T-helper 2 cell treated with Interferon-gamma antibody and Interleukin-4, amounts not matched to agents 5 μg/mL and 100 μg/mL, for 36 hours (primary cell): Measurements from ENCODE around the gene PIH1D1.
A peak's percentile ranks its signal among the peaks of the same experiment; 100 is the strongest.
"Not testable (repeated sequence)": the region's sequence is repeated elsewhere in the genome, so short reads cannot be mapped to it uniquely, and the experiment has no call there.

Experiments
- DNase-seq: peaks from one replicate; pipeline ENCODE4 v3.0.0; 2021; ENCODE audit warnings: low spot score
- H3K27ac Mint-ChIP-seq: one replicate; pipeline ENCODE4 v1.8.0; 2021; ENCODE audit warnings: mild to moderate bottlenecking, mixed read lengths
- H3K27me3 Mint-ChIP-seq: one replicate; pipeline ENCODE4 v1.8.0; 2021; ENCODE audit warnings: low read depth, mixed read lengths
- H3K36me3 Mint-ChIP-seq: one replicate; pipeline ENCODE4 v1.8.0; 2021; ENCODE audit warnings: low read depth, mixed read lengths
- H3K4me1 Mint-ChIP-seq: one replicate; pipeline ENCODE4 v1.8.0; 2021; ENCODE audit warnings: low read depth, mixed read lengths
- H3K4me3 Mint-ChIP-seq: one replicate; pipeline ENCODE4 v1.8.0; 2022; ENCODE audit warnings: mild to moderate bottlenecking, moderate library complexity, mixed read lengths
- H3K9me3 Mint-ChIP-seq: one replicate; pipeline ENCODE4 v1.8.0; 2021; ENCODE audit warnings: mixed read lengths

The PIH1D1 gene

DNA sequence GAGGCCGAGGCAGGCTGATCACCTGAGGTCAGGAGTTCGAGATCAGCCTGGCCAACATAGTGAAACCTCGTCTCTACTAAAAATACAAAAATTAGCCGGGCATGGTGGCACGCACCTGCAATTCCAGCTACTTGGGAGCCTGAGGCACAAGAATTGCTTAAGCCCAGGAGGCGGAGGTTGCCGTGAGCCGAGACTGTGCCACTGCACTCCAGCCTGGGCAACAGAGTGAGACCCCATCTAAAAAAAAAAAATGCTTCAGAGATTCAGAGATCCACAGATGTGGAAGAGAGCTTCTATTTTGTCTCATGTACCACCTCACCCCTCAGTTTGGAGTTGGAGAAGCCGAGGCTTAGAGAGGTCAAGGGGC is 21.9 kb upstream of the PIH1D1 start:
- DNase-seq, H3K9me3 Mint-ChIP-seq, H3K27me3 Mint-ChIP-seq: not testable (repeated sequence)
- H3K27ac Mint-ChIP-seq: peak overlapping the region; percentile 91
- peaks cover 44% of the 10 kb centered on the region for H3K4me1 Mint-ChIP-seq
- H3K36me3 Mint-ChIP-seq: peaks cover 36% of the 10 kb centered on the region
- H3K4me3 Mint-ChIP-seq: peak overlapping the region; percentile 99

DNA sequence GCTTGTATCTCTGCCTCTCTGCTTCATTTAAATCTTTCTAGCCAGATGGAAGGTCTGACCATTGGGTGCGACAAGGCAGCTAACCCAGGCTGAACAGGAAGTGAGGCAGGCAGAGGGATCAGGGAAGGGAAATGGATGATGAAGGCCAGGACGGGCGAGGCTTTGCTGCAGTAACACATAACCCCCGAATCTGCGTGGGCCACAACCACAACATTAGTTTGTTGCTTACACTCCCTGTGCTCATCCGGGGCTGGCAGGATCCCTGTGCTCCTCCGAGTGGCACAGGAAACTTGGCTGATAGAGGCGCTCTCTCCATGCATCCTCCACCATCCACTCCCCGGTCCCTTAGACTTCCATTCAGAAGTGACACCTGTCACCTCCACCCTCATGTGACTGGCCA is 21.3 kb upstream of the PIH1D1 start:
- H3K27me3 Mint-ChIP-seq: no peaks in the 10 kb centered on the region
- peaks cover 36% of the 10 kb centered on the region for H3K36me3 Mint-ChIP-seq
- H3K9me3 Mint-ChIP-seq: no peaks in the 10 kb centered on the region
- no peak for DNase-seq
- H3K4me3 Mint-ChIP-seq: peak overlapping the region; percentile 99
- H3K27ac Mint-ChIP-seq: peak overlapping the region; percentile 91
- H3K4me1 Mint-ChIP-seq: peaks cover 44% of the 10 kb centered on the region

DNA sequence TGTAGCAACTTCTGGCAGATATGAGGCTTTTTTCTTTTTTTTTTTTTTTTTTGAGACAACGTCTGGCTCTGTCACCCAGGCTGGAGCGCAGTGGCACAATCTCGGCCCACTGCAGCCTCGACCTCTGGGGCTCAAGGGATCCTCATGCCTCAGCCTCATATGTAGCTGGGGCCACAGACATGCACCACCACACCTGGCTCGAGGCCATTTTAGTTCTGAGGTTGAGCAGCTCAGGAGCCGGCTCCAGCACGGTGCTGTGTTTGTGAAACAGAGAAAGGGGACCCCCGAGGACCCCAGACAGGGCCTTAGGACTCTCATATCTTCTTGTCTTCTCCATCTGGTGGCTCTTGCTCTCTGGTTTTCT is 19.0 kb upstream of the PIH1D1 start:
- no peaks in the 10 kb centered on the region for H3K27me3 Mint-ChIP-seq
- peak overlapping the region; percentile 63 for H3K4me3 Mint-ChIP-seq
- H3K4me1 Mint-ChIP-seq: peaks cover 38% of the 10 kb centered on the region
- no peaks in the 10 kb centered on the region for H3K9me3 Mint-ChIP-seq
- peaks cover 21% of the 10 kb centered on the region for H3K36me3 Mint-ChIP-seq
- H3K27ac Mint-ChIP-seq: peak overlapping the region; percentile 100
- no peak for DNase-seq

DNA sequence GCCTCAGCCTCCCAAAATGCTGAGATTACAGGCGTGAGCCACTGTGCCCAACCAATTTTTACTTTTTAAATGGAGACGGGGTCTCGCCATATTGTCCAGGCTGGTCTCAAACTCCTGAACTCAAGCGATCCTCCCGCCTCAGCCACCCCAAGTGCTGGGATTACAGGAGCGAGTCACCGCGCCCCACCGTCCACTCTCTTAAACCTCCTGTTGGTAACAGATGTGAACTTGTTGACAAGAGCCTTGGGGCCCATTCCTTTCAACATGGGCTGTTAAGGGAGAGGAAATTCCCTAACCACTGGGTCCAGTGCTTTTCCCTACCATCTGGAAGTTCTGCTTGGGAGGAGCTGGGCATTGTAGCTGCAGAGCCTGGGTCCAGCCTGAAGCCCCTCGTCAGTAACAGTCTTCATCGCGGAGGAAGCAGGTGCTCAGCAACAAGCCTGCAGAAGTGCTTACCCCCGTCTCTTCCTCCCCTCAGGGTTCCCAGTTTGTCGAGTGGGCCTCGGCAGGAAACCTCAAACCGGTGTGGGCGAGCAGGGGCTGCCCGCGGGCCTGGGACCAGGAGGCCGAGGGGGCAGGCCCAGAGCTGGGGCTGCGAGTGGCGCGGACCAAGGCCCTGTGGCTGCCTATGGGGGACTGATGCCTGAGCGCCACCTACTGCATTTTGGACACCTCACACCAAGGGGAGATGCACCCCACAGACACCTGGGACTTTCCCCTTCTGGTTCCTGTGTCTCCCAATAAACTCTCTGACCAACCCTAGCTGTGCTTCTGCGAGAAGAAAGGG is 18.4 kb upstream of the PIH1D1 start:
- Mint-ChIP-seq H3K4me1 (peaks cover 36% of the 10 kb centered on the region), H3K9me3 (no peaks in the 10 kb centered on the region), H3K4me3 (peak overlapping the region; percentile 63), H3K36me3 (peaks cover 19% of the 10 kb centered on the region), H3K27ac (peak overlapping the region; percentile 100), H3K27me3 (no peaks in the 10 kb centered on the region)
- peak; percentile 90 for DNase-seq

DNA sequence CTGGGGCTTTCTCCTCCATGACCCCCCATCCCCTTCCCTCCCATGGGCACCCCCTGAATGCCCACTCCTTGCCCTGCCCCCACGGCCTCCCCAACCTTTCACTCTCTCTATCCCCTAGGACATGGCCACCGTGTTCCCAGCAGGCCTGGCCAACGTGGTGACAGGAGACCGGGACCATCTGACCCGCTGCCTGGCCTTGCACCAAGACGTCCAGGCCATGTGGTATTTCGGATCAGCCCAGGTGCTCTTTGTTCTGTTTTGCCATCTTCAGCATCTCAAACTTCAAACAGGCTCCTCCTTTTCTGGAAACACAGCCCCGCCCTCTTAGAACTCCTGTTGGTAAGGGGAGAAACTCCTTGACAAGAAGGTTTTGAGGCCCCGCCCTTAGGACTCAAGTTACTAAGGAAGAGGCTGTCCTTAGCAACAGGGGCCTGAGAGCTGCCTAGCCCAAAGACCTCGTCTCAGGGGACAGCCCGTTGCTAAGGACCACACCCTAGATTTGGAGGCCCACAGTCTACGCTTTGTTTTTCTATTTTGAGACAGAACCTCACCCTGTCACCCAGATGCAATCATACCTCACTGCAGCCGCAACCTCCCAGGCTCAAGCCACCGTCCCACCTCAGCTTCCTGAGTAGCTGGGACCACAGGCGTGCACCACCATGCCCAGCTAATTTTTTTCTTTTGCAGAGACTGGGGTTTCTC is 17.3 kb upstream of the PIH1D1 start:
- Mint-ChIP-seq H3K36me3 (peaks cover 16% of the 10 kb centered on the region), H3K27me3 (no peaks in the 10 kb centered on the region), H3K4me3 (peak overlapping the region; percentile 90), H3K4me1 (peaks cover 36% of the 10 kb centered on the region), H3K9me3 (no peaks in the 10 kb centered on the region), H3K27ac (peak overlapping the region; percentile 100)
- DNase-seq: peak; percentile 89

DNA sequence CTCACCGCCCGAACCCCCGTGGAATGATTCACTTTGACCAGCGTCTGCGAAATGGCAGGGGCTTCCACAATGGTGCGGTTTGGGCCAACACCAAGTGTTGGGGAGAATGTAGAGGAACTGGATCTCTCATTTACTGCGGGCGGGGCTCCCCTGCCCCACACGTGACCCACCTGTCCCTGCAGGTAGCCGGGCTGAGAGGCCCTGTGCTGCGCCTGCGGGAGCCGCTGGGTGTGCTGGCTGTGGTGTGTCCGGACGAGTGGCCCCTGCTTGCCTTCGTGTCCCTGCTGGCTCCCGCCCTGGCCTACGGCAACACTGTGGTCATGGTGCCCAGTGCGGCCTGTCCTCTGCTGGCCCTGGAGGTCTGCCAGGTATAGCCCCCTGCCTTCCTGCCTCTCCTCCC is 16.6 kb upstream of the PIH1D1 start:
- Mint-ChIP-seq H3K36me3 (peaks cover 16% of the 10 kb centered on the region), H3K27ac (peak overlapping the region; percentile 100), H3K9me3 (no peaks in the 10 kb centered on the region), H3K27me3 (no peaks in the 10 kb centered on the region), H3K4me1 (peaks cover 32% of the 10 kb centered on the region), H3K4me3 (peak overlapping the region; percentile 90)
- DNase-seq: no peak

DNA sequence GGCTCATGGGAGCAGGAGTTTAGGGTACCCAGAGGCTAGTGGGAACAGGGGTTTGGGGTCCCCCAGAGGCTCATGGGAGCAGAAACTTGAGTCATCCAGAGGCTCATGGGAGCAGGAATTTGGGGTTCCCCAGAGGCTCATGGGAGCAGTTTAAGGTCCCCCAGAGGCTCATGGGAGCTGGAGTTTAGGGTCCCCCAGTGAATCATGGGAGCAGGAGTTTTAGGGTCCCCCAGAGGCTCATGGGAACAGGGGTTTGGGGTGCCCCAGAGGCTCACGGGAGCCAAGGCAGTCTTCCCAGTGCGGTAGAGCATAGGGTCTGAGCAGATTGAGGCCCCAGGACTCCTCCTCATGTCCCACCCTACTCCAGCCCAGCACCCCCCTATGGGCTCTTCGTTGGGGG is 13.8 kb upstream of the PIH1D1 start:
- H3K36me3 Mint-ChIP-seq: peaks cover 18% of the 10 kb centered on the region
- H3K4me1 Mint-ChIP-seq: peaks cover 12% of the 10 kb centered on the region
- no peaks in the 10 kb centered on the region for H3K27me3 Mint-ChIP-seq

DNA sequence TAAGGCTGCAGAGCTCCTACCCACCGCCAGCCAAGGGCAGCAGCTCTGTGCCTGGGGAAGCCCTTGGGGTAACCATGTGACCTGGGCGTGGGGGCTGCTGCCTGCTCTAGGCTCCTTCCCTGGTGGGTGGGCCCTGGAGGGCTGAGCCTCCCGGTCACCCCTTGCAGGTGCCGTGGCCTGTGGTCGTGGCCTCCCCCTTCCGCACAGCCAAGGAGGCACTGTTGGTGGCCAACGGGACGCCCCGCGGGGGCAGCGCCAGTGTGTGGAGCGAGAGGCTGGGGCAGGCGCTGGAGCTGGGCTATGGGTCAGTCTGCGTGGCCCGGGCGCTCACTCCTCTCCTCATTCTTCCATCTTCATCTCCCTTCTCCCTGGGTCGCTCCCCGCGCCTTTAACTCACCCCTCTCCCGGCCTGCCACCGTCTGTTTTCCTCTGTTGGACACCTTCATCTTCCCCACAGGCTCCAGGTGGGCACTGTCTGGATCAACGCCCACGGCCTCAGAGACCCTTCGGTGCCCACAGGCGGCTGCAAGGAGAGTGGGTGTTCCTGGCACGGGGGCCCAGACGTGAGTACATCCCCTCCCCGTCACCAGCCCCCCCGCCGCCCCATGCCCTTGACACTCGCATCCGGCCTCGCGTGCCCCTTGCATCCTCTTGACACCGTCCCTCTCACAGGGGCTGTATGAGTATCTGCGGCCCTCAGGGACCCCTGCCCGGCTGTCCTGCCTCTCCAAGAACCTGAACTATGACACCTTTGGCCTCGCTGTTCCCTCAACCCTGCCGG is 12.5 kb upstream of the PIH1D1 start:
- Mint-ChIP-seq H3K36me3 (peaks cover 25% of the 10 kb centered on the region), H3K27ac (no peak overlapping the region), H3K4me3 (no peak overlapping the region), H3K9me3 (no peaks in the 10 kb centered on the region), H3K27me3 (no peaks in the 10 kb centered on the region), H3K4me1 (peaks cover 4% of the 10 kb centered on the region)
- DNase-seq: no peak

More for the DNA sequence above, 13.8 kb upstream of the PIH1D1 start:
- Mint-ChIP-seq H3K9me3 (no peaks in the 10 kb centered on the region), H3K4me3 (no peak overlapping the region), H3K27ac (peak overlapping the region; percentile 20)
- DNase-seq: no peak

DNA sequence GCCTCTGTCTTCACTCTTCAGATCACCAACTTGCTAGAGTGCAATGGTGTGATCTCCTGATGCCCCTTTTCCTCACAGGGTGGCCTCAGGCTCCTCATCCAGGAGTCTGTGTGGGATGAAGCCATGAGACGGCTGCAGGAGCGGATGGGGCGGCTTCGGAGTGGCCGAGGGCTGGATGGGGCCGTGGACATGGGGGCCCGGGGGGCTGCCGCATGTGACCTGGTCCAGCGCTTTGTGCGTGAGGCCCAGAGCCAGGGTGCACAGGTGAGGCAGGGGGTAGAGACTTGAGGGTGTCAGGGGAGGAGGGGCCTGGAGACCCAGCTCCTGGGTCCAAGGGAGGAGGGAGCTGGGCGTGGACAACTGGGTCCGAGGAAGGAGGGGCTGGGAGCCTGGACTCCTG is 10.9 kb upstream of the PIH1D1 start:
- DNase-seq: no peak
- no peaks in the 10 kb centered on the region for H3K27me3 Mint-ChIP-seq
- H3K9me3 Mint-ChIP-seq: no peaks in the 10 kb centered on the region
- no peak overlapping the region for H3K4me3 Mint-ChIP-seq
- peaks cover 7% of the 10 kb centered on the region for H3K4me1 Mint-ChIP-seq
- peaks cover 21% of the 10 kb centered on the region for H3K36me3 Mint-ChIP-seq
- H3K27ac Mint-ChIP-seq: no peak overlapping the region

DNA sequence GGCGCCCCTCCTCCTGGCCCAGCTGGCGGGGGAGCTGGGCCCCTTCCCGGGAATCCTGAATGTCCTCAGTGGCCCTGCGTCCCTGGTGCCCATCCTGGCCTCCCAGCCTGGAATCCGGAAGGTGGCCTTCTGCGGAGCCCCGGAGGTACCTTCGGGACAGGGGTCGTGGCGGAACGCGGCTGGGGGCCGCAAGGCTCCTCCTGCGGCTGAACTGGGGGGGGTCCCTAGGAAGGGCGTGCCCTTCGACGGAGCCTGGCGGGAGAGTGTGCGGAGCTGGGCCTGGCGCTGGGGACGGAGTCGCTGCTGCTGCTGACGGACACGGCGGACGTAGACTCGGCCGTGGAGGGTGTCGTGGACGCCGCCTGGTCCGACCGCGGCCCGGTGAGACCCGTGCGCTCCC is 10.0 kb upstream of the PIH1D1 start:
- Mint-ChIP-seq H3K27ac (no peak overlapping the region), H3K27me3 (no peaks in the 10 kb centered on the region)
- no peak for DNase-seq

DNA sequence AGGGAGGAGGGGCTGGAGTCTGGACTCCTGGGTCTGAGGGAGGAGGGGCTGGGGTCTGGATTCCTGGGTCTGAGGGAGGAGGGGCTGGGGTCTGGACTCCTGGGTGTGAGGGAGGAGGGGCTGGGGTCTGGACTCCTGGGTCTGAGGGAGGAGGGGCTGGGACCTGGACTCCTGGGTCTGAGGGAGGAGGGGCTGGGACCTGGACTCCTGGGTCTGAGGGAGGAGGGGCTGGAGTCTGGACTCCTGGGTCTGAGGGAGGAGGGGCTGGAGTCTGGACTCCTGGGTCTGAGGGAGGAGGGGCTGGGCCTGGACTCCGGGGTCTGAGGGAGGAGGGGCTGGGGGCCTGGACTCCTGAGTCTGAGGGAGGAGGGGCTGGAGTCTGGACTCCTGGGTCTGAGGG is 9.5 kb upstream of the PIH1D1 start:
- not testable (repeated sequence) for H3K27ac Mint-ChIP-seq, DNase-seq, H3K4me1 Mint-ChIP-seq, H3K27me3 Mint-ChIP-seq, H3K4me3 Mint-ChIP-seq, H3K9me3 Mint-ChIP-seq
- peaks cover 29% of the 10 kb centered on the region for H3K36me3 Mint-ChIP-seq

More for the DNA sequence above, 10.0 kb upstream of the PIH1D1 start:
- Mint-ChIP-seq H3K4me1 (peaks cover 9% of the 10 kb centered on the region), H3K4me3 (no peak overlapping the region), H3K9me3 (no peaks in the 10 kb centered on the region), H3K36me3 (peaks cover 25% of the 10 kb centered on the region)

DNA sequence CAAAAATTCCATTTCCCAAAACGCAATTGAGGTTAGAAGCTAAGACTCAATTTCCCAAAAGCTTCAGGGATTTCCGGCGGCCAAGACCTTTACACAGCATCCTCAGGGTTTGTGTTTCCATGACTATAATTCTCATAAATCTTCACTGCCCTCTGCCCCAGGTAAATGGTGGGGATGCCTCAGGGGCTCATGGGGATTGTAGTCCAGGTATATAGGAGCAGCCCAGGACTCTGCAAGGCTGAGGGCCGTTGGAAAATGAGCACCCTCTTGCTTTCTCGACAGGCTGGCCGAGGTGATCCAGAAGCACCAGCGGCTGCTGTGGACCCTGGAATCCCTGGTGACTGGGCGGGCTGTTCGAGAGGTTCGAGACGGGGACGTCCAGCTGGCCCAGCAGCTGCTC is 7.8 kb upstream of the PIH1D1 start:
- peaks cover 26% of the 10 kb centered on the region for H3K36me3 Mint-ChIP-seq
- no peak for DNase-seq
- peaks cover 13% of the 10 kb centered on the region for H3K4me1 Mint-ChIP-seq
- no peak overlapping the region for H3K4me3 Mint-ChIP-seq
- no peak overlapping the region for H3K27ac Mint-ChIP-seq
- H3K27me3 Mint-ChIP-seq: no peaks in the 10 kb centered on the region
- no peaks in the 10 kb centered on the region for H3K9me3 Mint-ChIP-seq

DNA sequence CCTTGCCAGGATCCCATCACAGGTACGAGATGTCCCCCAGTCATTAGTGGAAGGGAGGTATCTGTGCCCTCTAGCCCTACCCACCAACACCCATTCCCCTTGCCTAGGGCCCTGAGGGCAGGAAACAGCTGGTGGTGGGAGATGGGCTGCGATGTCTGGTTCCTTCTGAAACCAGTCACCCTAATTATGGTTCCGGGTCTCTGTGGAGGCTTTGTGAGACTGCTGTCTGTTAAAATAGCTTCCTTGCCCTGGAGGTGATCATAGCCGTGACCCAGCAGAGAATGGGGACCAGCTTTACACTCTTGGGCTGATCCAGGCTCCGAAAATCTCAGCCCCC is 6.9 kb upstream of the PIH1D1 start:
- Mint-ChIP-seq H3K4me1 (peaks cover 16% of the 10 kb centered on the region), H3K36me3 (peaks cover 26% of the 10 kb centered on the region), H3K9me3 (no peaks in the 10 kb centered on the region), H3K27ac (no peak overlapping the region), H3K4me3 (no peak overlapping the region), H3K27me3 (no peaks in the 10 kb centered on the region)
- no peak for DNase-seq

DNA sequence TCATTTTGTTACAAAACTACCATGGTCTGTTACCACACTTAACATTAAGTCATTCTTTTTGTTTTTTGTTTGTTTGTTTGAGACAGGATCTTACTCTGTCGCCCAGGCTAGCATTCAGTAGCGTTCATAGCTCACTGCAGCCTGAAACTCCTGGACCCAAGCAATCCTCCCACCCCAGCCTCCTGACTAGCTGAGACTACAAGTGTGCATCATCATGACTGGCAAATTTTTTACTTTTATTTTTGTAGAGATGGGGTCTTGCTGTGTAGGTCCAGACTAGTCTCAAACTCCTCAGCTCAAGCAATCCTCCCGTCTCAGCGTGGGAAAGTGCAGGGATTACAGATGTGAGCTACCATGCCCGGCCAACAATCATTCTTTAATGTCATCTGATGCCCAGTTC is 4.7 kb upstream of the PIH1D1 start:
- Mint-ChIP-seq H3K4me3 (peak overlapping the region; percentile 34), H3K27me3 (no peaks in the 10 kb centered on the region), H3K36me3 (peaks cover 30% of the 10 kb centered on the region), H3K9me3 (no peaks in the 10 kb centered on the region), H3K4me1 (peaks cover 28% of the 10 kb centered on the region), H3K27ac (peak overlapping the region; percentile 63)
- no peak for DNase-seq
